Gastroesophageal sphincter (tissue), 3 donors: ENCODE data around the gene DVL2.

Experiments
- POLR2A ChIP-seq, 2 donors: fragments of 450-650 bp; IDR thresholded peaks; one replicate each; pipeline ENCODE4 v1.6.1; 2017; ENCODE audit warnings: antibody characterized with exemption in 2 of 2, mild to moderate bottlenecking in 2 of 2, moderate library complexity in 1 of 2
- TF ChIP-seq, protein P1 (sequence below), 4 experiments: fragments of 200-600 bp in 2 of 4; fragments of 450-650 bp in 2 of 4; sonication (generic) in 1 of 4; IDR thresholded peaks; one replicate each; pipeline ENCODE4 v1.5.1; 2017 to 2019; ENCODE audit warnings: antibody characterized with exemption in 4 of 4, mild to moderate bottlenecking in 2 of 4, moderate library complexity in 2 of 4

DNA sequence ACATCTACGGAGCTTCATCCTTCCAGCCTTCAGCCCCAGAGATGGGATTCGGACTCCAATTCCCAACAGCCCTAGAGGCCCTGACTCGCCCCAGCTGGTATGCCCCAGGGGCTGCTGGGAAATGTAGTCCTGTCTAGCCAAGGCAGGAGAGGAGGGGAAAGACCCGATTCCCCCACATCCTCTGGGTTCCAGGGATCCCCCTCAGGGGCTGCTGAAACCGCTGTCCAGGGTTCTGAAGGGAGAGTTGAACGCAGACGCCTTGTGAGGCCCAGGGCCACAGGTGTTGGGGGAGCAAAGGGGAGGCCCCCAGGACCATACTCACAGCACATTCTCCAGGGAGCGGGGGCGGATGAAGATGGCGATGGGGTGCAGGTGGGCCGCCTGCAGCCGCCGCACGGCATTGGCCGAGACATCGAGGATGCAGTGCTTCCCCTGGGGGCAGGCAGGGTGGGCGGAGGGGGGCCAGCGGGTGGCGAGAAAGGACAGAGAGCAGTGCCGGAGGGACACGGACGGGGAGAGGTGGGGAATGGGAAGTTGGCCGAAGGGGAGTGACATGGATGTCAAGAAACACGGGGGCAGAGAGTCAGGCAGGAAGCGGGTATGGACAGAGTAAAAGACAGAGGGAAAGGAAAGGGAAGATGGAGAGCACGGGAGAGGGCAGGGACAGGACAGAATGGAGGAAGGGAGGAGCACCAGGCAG is 42.6 kb downstream of the DVL2 start:
- TF ChIP-seq, protein P1, sequence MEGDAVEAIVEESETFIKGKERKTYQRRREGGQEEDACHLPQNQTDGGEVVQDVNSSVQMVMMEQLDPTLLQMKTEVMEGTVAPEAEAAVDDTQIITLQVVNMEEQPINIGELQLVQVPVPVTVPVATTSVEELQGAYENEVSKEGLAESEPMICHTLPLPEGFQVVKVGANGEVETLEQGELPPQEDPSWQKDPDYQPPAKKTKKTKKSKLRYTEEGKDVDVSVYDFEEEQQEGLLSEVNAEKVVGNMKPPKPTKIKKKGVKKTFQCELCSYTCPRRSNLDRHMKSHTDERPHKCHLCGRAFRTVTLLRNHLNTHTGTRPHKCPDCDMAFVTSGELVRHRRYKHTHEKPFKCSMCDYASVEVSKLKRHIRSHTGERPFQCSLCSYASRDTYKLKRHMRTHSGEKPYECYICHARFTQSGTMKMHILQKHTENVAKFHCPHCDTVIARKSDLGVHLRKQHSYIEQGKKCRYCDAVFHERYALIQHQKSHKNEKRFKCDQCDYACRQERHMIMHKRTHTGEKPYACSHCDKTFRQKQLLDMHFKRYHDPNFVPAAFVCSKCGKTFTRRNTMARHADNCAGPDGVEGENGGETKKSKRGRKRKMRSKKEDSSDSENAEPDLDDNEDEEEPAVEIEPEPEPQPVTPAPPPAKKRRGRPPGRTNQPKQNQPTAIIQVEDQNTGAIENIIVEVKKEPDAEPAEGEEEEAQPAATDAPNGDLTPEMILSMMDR (IDR thresholded peaks at IDR 0.05): no peak
- no peak for TF ChIP-seq POLR2A (IDR thresholded peaks at IDR 0.05)
